HepG2 (cell line): ENCODE results near the gene RELL2. TPM values are rescaled to one million over a fixed set of nuclear protein-coding genes. Genes with fewer than 3 reads are reported as not detected.

Experiments
- BRD4 ChIP-seq: sonication (generic); formaldehyde crosslinking; IDR thresholded peaks from 2 replicates; pipeline ENCODE4 v1.4.0; 2020; ENCODE audit warnings: missing genetic modification reagents
- CENPX ChIP-seq: sonication (generic); formaldehyde crosslinking; IDR thresholded peaks from 2 replicates; pipeline ENCODE4 v1.9.0; 2021; ENCODE audit warnings: mild to moderate bottlenecking, missing genetic modification reagents, moderate library complexity
- HNRNPL ChIP-seq: fragments of 200-400 bp; formaldehyde crosslinking; IDR thresholded peaks from 2 replicates; pipeline ENCODE4 v1.6.1; 2017; ENCODE audit warnings: mild to moderate bottlenecking, low read depth, low read length
- HOXA9 ChIP-seq: sonication (generic); formaldehyde crosslinking; IDR thresholded peaks from 2 replicates; pipeline ENCODE4 v1.8.1; 2022; ENCODE audit warnings: missing genetic modification reagents, mild to moderate bottlenecking, moderate library complexity, borderline replicate concordance
- IKZF1 ChIP-seq: fragments of 450-650 bp; IDR thresholded peaks from 2 replicates; pipeline ENCODE4 v1.7.1; 2016
- MAZ ChIP-seq, 2 experiments: sonication (generic) in 1 of 2; formaldehyde crosslinking in 1 of 2; IDR thresholded peaks; 2 replicates each; pipeline versions ENCODE4 v1.5.0 to v1.6.1; 2012 to 2020; ENCODE audit warnings: low read depth in 2 of 2, mild to moderate bottlenecking in 2 of 2, borderline replicate concordance in 1 of 2, improper control_type of control experiment in 1 of 2, low read length in 1 of 2, missing genetic modification reagents in 1 of 2, moderate library complexity in 1 of 2
- NPAS2 ChIP-seq: sonication (generic); formaldehyde crosslinking; IDR thresholded peaks from 2 replicates; pipeline ENCODE4 v1.8.0; 2022; ENCODE audit warnings: mild to moderate bottlenecking, missing genetic modification reagents, borderline replicate concordance
- NR2C2 ChIP-seq: sonication (generic); formaldehyde crosslinking; IDR thresholded peaks from 2 replicates; pipeline ENCODE4 v1.4.0; 2020; ENCODE audit warnings: missing genetic modification reagents, mild to moderate bottlenecking, moderate library complexity, borderline replicate concordance
- SALL2 ChIP-seq: sonication (generic); formaldehyde crosslinking; IDR thresholded peaks from 2 replicates; pipeline ENCODE4 v1.8.1; 2023; ENCODE audit warnings: mild to moderate bottlenecking, missing genetic modification reagents, inconsistent platforms
- ZNF274 ChIP-seq: sonication (generic); formaldehyde crosslinking; IDR thresholded peaks from 2 replicates; pipeline ENCODE4 v1.5.1; 2020; ENCODE audit warnings: mild to moderate bottlenecking, missing genetic modification reagents
- ZNF674 ChIP-seq: sonication (generic); formaldehyde crosslinking; IDR thresholded peaks from 2 replicates; pipeline ENCODE4 v1.5.0; 2020; ENCODE audit warnings: low read depth, mild to moderate bottlenecking, missing genetic modification reagents
- ZNF691 ChIP-seq: sonication (generic); formaldehyde crosslinking; IDR thresholded peaks from 2 replicates; pipeline ENCODE4 v1.4.0; 2020; ENCODE audit warnings: missing genetic modification reagents, low read depth, mild to moderate bottlenecking, borderline replicate concordance
- ZNF766 ChIP-seq: sonication (generic); formaldehyde crosslinking; IDR thresholded peaks from 2 replicates; pipeline ENCODE4 v1.5.0; 2020; ENCODE audit warnings: missing genetic modification reagents, borderline replicate concordance
- ZNF878 ChIP-seq: sonication (generic); formaldehyde crosslinking; IDR thresholded peaks from 2 replicates; pipeline ENCODE4 v1.8.1; 2023; ENCODE audit warnings: mild to moderate bottlenecking, missing genetic modification reagents, moderate library complexity
- polyA plus RNA-seq, 8 experiments: library from polyadenylated mRNA; depleted of rRNA in 3 of 8; stranded (reverse) in 7 of 8; unstranded in 1 of 8; fragments of >200 nt; fragmentation: Illumina TruSeq in 4 of 8; extraction: Trizol in 4 of 8; gene quantifications; 2 replicates each; pipeline versions ENCODE4 v1.2.1 to v1.2.3, GENCODE V29; 2011 to 2016; ENCODE audit warnings: low read depth in 4 of 8, missing spikeins in 1 of 8, mixed read lengths in 1 of 8; ENCODE audit not compliant: insufficient read depth in 1 of 8
- total RNA-seq, 5 experiments: library from RNA; depleted of rRNA; stranded (reverse); fragments of >200 nt; fragmentation: Illumina TruSeq; extraction: Trizol; gene quantifications; 2 replicates each; pipeline ENCODE4 v1.2.3, GENCODE V29; 2016; ENCODE audit warnings: low read depth in 1 of 5
- TF ChIP-seq, protein P1 (sequence below): IDR thresholded peaks from 2 replicates; pipeline ENCODE4 v1.4.0; 2020; ENCODE audit warnings: mild to moderate bottlenecking, missing genetic modification reagents

The RELL2 gene
- total and polyA plus RNA-seq, 2 of the 13 experiments (the other 11 are each of a cell fraction or from before 2014, with no cell fraction given), result 6.4 to 8.3 TPM

DNA sequence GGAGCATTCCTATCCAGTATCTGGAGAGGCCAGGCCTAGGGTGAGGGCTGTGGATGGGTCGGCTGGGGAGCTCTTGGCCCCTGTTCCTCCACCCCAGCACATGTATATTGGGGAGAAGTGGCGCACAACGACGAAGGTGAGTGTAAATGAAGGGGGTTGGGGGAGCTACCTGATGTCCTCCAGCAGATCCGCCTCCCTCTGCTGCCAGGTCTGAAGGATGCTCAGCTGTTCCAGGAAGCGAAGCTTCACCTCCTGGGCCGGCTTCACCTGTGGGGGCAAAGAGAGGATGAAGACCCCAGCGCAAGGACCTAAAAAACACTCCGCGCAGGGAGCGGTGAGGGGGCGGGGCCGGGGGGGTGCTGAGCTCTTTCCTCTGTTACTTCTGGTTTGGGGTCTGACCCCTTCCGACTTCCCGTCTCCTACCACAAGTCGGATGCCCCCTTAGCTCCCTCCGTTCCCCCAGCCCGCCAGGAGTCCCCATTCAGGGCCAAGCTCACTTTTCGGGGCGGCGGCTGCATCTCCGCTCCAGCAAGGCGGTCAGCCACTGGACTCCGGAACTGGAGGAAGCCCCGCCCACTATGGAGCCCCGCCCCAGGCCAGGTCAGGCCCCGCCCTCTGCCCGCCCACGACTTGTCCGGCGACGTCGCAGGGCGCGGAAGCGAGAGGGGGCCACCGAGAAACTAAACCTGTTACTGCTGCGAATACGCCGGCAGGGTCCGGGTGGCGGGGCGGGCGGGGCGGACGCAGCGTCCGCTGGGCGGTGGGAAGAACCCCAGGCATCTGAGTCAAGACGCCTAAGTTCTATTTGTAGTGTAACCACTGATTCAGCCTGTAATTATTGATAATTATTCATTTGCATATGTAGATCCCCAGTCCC, 14.3 kb downstream of the RELL2 start, which contains the start of gene FCHSD1 (continued):
- TF ChIP-seq ZNF766 (CRISPR knock-in tag) (no peak), IKZF1 (no peak), SALL2 (CRISPR knock-in tag) (no peak), ZNF691 (CRISPR knock-in tag) (no peak), ZNF878 (CRISPR knock-in tag) (no peak), NR2C2 (CRISPR knock-in tag) (peak; percentile 25; the same call in 1 of the 2 replicates), NPAS2 (CRISPR knock-in tag) (no peak), HNRNPL (no peak), MAZ (IDR thresholded peaks at IDR 0.05; ENCODE audit: borderline replicate concordance, low read depth, low read length) (no peak), MAZ (CRISPR knock-in tag; IDR thresholded peaks at IDR 0.05; ENCODE audit: low read depth) (no peak), ZNF274 (no peak), HOXA9 (no peak), BRD4 (CRISPR knock-in tag) (no peak), CENPX (CRISPR knock-in tag) (no peak), ZNF674 (CRISPR knock-in tag) (no peak)
- TF ChIP-seq, protein P1, sequence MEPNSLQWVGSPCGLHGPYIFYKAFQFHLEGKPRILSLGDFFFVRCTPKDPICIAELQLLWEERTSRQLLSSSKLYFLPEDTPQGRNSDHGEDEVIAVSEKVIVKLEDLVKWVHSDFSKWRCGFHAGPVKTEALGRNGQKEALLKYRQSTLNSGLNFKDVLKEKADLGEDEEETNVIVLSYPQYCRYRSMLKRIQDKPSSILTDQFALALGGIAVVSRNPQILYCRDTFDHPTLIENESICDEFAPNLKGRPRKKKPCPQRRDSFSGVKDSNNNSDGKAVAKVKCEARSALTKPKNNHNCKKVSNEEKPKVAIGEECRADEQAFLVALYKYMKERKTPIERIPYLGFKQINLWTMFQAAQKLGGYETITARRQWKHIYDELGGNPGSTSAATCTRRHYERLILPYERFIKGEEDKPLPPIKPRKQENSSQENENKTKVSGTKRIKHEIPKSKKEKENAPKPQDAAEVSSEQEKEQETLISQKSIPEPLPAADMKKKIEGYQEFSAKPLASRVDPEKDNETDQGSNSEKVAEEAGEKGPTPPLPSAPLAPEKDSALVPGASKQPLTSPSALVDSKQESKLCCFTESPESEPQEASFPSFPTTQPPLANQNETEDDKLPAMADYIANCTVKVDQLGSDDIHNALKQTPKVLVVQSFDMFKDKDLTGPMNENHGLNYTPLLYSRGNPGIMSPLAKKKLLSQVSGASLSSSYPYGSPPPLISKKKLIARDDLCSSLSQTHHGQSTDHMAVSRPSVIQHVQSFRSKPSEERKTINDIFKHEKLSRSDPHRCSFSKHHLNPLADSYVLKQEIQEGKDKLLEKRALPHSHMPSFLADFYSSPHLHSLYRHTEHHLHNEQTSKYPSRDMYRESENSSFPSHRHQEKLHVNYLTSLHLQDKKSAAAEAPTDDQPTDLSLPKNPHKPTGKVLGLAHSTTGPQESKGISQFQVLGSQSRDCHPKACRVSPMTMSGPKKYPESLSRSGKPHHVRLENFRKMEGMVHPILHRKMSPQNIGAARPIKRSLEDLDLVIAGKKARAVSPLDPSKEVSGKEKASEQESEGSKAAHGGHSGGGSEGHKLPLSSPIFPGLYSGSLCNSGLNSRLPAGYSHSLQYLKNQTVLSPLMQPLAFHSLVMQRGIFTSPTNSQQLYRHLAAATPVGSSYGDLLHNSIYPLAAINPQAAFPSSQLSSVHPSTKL (CRISPR knock-in tag), result peak; percentile 26; the same call in 1 of the 2 replicates
- TF ChIP-seq, all 625 proteins: peak for 54
